ENCODE data around the gene DENND1A.

The DENND1A gene

GRCh38 chr9:123599781-123600180 lies 330.1 kb downstream of the DENND1A start:
- DNase-seq (ENCODE audit: low spot score): no peak
- no peak for TF ChIP-seq CTCF (IDR thresholded peaks at IDR 0.05)
- Histone ChIP-seq H3K4me3 (no peak overlapping the region), H3K27ac (no peak overlapping the region)

- Histone ChIP-seq H3K27ac (no peak overlapping the region), H3K4me3 (no peak overlapping the region)
- DNase-seq (ENCODE audit: low spot score): no peak
- TF ChIP-seq CTCF (IDR thresholded peaks at IDR 0.05): no peak
These were observed 331.9 kb downstream of the DENND1A start for GRCh38 chr9:123597876-123598556.

GRCh38 chr9:123597048-123597447 lies 332.9 kb downstream of the DENND1A start:
- DNase-seq (ENCODE audit: low spot score): no peak
- no peak overlapping the region for H3K27ac ChIP-seq
- no peak overlapping the region for H3K4me3 ChIP-seq
- TF ChIP-seq CTCF (IDR thresholded peaks at IDR 0.05): no peak

GRCh38 chr9:123591283-123591682 lies 338.6 kb downstream of the DENND1A start:
- H3K4me3 ChIP-seq: no peak overlapping the region
- no peak for TF ChIP-seq CTCF (IDR thresholded peaks at IDR 0.05)
- no peak overlapping the region for H3K27ac ChIP-seq
- DNase-seq (ENCODE audit: low spot score): no peak

- no peak for TF ChIP-seq CTCF (IDR thresholded peaks at IDR 0.05)
- H3K4me3 ChIP-seq: no peak overlapping the region
These were observed 339.4 kb downstream of the DENND1A start for GRCh38 chr9:123590499-123590898.

GRCh38 chr9:123589361-123590239 lies 340.3 kb downstream of the DENND1A start:
- no peak for TF ChIP-seq CTCF (IDR thresholded peaks at IDR 0.05)
- no peak overlapping the region for H3K4me3 ChIP-seq
- H3K27ac ChIP-seq: no peak overlapping the region
- DNase-seq (ENCODE audit: low spot score): no peak

More at GRCh38 chr9:123590499-123590898, 339.4 kb downstream of the DENND1A start:
- H3K27ac ChIP-seq: no peak overlapping the region
- DNase-seq (ENCODE audit: low spot score): no peak

Data from coronary artery (tissue), 2 donors.